Esophagus muscularis mucosa (tissue), 4 donors: ENCODE measurements around the gene CNIH2. TPM values are rescaled to one million over a fixed set of nuclear protein-coding genes. Genes with fewer than 3 reads are reported as not detected.
"Not testable (repeated sequence)": the region's sequence is repeated elsewhere in the genome, so short reads cannot be mapped to it uniquely, and the experiment has no call there.

Experiments used
- DNase-seq: peaks from one replicate; pipeline ENCODE4 v3.0.0-alpha.2; 2017; ENCODE audit errors: extremely low spot score
- H3K27ac ChIP-seq, 4 donors: fragments of 200-600 bp; sonication (generic); replicated peaks in 1 of 4; 1 replicate in 3 of 4; 2 replicates in 1 of 4; pipeline ENCODE4 v1.5.1; 2016 to 2019; ENCODE audit warnings: mild to moderate bottlenecking in 1 of 4
- H3K27me3 ChIP-seq, 4 donors: fragments of 200-600 bp; sonication (generic); one replicate each; pipeline versions ENCODE4 v1.5.1 to v1.6.0; 2016 to 2019
- H3K36me3 ChIP-seq, 4 donors: fragments of 200-600 bp; sonication (generic); one replicate each; pipeline ENCODE4 v1.5.1; 2016 to 2019
- H3K4me1 ChIP-seq, 4 donors: fragments of 200-600 bp; sonication (generic); one replicate each; pipeline ENCODE4 v1.5.1; 2016 to 2019
- H3K4me3 ChIP-seq, 4 donors: fragments of 200-600 bp; sonication (generic); 1 replicate in 2 of 4; 2 replicates in 2 of 4; pipeline ENCODE4 v1.5.1; 2016 to 2019; ENCODE audit warnings: mild to moderate bottlenecking in 4 of 4, moderate library complexity in 1 of 4
- H3K9me3 ChIP-seq, 4 donors: fragments of 200-600 bp; sonication (generic); 1 replicate in 3 of 4; 2 replicates in 1 of 4; pipeline ENCODE4 v1.5.1; 2016 to 2019
- EP300 ChIP-seq: sonication (generic); formaldehyde crosslinking; IDR thresholded peaks from one replicate; pipeline ENCODE4 v1.6.1; 2017; ENCODE audit warnings: antibody characterized with exemption
- POLR2A ChIP-seq: fragments of 450-650 bp; IDR thresholded peaks from one replicate; pipeline ENCODE4 v1.6.1; 2017; ENCODE audit warnings: antibody characterized with exemption, moderate library complexity, mild to moderate bottlenecking, low read depth
- POLR2AphosphoS5 ChIP-seq, 2 donors: sonication (generic); formaldehyde crosslinking; IDR thresholded peaks; one replicate each; pipeline ENCODE4 v1.6.1; 2017; ENCODE audit warnings: antibody characterized with exemption in 2 of 2
- WGBS: methylation state at CpG from one replicate; pipeline ENCODE4 v1.1.5; 2018; 5-methylcytosine and 5-hydroxymethylcytosine counted together
- intact Hi-C: fragments of 100-400 bp; cut with DNase I; formaldehyde crosslinking; loops from one replicate; pipeline ENCODE4 v1.15.1; 2023
- total RNA-seq, 4 donors: library from RNA; depleted of rRNA; stranded (reverse); fragments of >200 nt; gene quantifications; one replicate each; pipeline versions ENCODE4 v1.1.0 to v1.2.1, GENCODE V29; 2016
- TF ChIP-seq, protein P1 (sequence below), 3 experiments: fragments of 200-600 bp in 2 of 3; fragments of 450-650 bp in 1 of 3; sonication (generic) in 2 of 3; IDR thresholded peaks; one replicate each; pipeline ENCODE4 v1.5.1; 2017 to 2019; ENCODE audit warnings: antibody characterized with exemption in 3 of 3, mild to moderate bottlenecking in 2 of 3, moderate library complexity in 1 of 3

CNIH2 gene
- total RNA-seq, 4 donors from 2014 or later, result 0.40 TPM; not detected in 3

DNA sequence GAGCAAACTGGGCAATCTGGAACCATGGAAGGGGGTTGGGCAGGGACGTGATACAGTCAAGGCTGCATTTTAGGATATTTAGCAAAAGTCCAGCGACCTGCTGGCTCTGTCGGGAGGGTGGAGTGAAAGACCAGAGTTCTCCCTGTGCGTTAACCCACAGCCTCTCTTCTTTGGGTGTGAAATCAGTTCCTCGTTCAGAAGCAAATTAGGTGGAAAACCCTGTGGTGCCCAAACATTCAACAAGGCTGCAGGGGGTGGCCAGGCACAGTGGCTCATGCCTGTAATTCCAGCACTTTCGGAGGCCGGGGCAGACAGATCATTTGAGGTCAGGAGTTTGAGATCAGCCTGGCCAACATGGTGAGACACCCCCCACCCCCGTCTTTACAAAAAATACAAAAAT lies 19.6 kb downstream of the CNIH2 start:
- Histone ChIP-seq H3K36me3 (no peaks in the 10 kb centered on the region), H3K4me3 (no peak overlapping the region), H3K9me3 (no peaks in the 10 kb centered on the region), H3K27ac (no peak overlapping the region), H3K27me3 (peaks cover 0 to 56% (median 11%) of the 10 kb centered on the region in 4 donors), H3K4me1 (peaks cover 0 to 2% (median 0%) of the 10 kb centered on the region in 4 donors)
- intact Hi-C loops, result no loop called here
- WGBS, result 60% methylated on average over 8 of the region's 8 CpGs
- TF ChIP-seq, protein P1, sequence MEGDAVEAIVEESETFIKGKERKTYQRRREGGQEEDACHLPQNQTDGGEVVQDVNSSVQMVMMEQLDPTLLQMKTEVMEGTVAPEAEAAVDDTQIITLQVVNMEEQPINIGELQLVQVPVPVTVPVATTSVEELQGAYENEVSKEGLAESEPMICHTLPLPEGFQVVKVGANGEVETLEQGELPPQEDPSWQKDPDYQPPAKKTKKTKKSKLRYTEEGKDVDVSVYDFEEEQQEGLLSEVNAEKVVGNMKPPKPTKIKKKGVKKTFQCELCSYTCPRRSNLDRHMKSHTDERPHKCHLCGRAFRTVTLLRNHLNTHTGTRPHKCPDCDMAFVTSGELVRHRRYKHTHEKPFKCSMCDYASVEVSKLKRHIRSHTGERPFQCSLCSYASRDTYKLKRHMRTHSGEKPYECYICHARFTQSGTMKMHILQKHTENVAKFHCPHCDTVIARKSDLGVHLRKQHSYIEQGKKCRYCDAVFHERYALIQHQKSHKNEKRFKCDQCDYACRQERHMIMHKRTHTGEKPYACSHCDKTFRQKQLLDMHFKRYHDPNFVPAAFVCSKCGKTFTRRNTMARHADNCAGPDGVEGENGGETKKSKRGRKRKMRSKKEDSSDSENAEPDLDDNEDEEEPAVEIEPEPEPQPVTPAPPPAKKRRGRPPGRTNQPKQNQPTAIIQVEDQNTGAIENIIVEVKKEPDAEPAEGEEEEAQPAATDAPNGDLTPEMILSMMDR (IDR thresholded peaks at IDR 0.05), result no peak
- no peak for TF ChIP-seq POLR2AphosphoS5 (IDR thresholded peaks at IDR 0.05)
- TF ChIP-seq EP300, result no peak
- no peak for TF ChIP-seq POLR2A
- DNase-seq, result no peak

DNA sequence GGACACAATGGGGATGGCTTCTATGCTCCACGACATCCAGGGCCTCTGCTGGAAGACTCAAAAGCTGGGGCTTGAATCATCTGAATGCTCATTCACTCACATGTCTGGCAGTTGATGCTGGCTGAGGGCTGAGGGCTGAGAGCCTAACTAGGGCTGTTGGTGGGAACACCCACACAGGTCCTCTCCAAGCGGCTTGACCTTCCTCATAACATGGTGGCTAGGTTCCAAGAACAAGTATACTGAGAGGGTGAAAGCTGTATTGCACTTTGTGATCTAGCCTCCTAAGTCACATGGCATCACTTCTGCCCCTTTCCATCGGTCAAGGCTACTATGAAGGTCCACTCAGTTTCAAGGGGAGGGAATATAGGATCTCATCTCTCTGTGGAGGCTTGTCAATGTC lies 21.2 kb downstream of the CNIH2 start:
- TF ChIP-seq POLR2AphosphoS5 (IDR thresholded peaks at IDR 0.05), result no peak
- TF ChIP-seq POLR2A, result no peak
- TF ChIP-seq EP300, result no peak
- TF ChIP-seq, protein P1 (IDR thresholded peaks at IDR 0.05), result no peak
- H3K27me3 ChIP-seq, result peaks cover 0 to 40% (median 0%) of the 10 kb centered on the region in 4 donors
- 63% methylated on average over 3 of the region's 3 CpGs for WGBS
- no peaks in the 10 kb centered on the region for H3K4me1 ChIP-seq
- no peak overlapping the region for H3K4me3 ChIP-seq
- no peaks in the 10 kb centered on the region for H3K36me3 ChIP-seq
- no peaks in the 10 kb centered on the region for H3K9me3 ChIP-seq
- DNase-seq, result no peak
- H3K27ac ChIP-seq, result no peak overlapping the region
- intact Hi-C loops, result no loop called here

DNA sequence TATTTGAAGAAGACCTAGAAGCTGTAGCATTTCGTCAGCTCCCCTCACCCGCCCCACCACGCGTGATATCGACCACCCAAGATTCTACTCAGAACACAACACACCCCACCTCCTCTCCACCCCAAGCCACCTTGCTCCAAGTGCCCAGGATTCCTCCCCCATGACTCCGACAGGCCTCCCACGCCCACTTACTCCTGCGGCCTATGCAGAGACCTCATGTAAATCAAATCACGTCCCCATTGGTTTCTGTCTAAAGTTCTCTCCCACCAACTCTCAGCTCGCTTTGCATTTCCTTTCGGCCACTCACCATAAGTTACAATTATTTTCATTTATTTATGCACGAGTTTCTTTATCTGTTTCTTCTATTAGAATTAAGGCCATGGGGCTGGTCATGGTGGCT lies 24.7 kb downstream of the CNIH2 start:
- Histone ChIP-seq H3K27ac (no peak overlapping the region), H3K36me3 (no peaks in the 10 kb centered on the region), H3K4me3 (no peak overlapping the region), H3K9me3 (no peaks in the 10 kb centered on the region), H3K27me3 (peaks cover 0 to 7% (median 0%) of the 10 kb centered on the region in 4 donors), H3K4me1 (no peaks in the 10 kb centered on the region)
- no peak for DNase-seq
- TF ChIP-seq, protein P1 (IDR thresholded peaks at IDR 0.05), result no peak
- no peak for TF ChIP-seq EP300
- TF ChIP-seq POLR2A, result no peak
- TF ChIP-seq POLR2AphosphoS5 (IDR thresholded peaks at IDR 0.05), result no peak
- 82% methylated on average over 12 of the region's 12 CpGs for WGBS
- intact Hi-C loops, result no loop called here

DNA sequence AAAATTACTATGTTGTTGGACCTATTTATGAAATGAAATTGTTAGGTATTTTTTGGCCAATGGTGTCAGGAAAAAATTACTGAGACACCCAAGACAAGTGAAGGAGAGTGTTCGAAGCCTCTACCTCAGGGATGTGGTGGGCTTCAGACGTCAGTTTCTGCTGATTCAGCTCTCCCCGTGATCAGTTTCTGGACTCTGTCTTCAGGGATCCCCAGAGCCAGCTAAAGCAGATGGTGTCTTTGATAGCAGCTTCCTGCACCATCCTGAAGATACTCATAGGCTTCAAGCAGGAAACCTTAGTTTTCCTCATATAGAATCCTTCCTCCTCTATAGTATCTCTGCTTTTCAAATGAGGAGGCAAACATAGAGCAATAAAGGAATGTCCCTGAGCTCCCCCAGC lies 31.5 kb downstream of the CNIH2 start:
- Histone ChIP-seq H3K4me3 (no peak overlapping the region), H3K4me1 (peaks cover 16 to 31% (median 24%) of the 10 kb centered on the region in 4 donors), H3K27ac (no peak overlapping the region), H3K27me3 (no peaks in the 10 kb centered on the region), H3K36me3 (no peaks in the 10 kb centered on the region), H3K9me3 (no peaks in the 10 kb centered on the region)
- TF ChIP-seq POLR2AphosphoS5 (IDR thresholded peaks at IDR 0.05) (no peak), POLR2A (no peak), EP300 (no peak)
- TF ChIP-seq, protein P1 (IDR thresholded peaks at IDR 0.05), result no peak
- no peak for DNase-seq
- 42% methylated on average over 3 of the region's 3 CpGs for WGBS
- intact Hi-C loops, result no loop called here

DNA sequence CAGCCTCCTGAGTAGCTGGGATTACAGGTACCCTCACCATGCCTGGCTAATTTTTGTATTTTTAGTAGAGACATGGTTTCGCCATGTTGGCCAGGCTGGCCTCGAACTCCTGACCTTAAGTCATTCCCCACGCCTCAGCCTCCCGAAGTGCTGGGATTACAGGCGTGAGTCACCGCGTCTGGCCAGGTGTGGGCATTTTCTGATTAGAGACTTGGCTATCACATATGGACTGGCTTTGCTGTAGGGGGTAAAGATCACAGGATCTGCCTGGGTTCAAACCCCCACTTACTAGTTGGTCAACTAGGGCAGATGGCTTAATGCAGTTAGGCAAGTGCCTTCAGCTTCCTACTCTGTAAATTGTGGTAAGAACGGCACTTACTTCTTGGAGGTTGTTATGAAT lies 32.3 kb downstream of the CNIH2 start:
- no peak for DNase-seq
- intact Hi-C loops, result loop anchor here (2.0 to 5.0 kb wide), 2 partner anchors 18 to 77 kb away; no protein-coding TSS in a partner anchor
- no peaks in the 10 kb centered on the region for H3K9me3 ChIP-seq
- H3K27me3 ChIP-seq, result no peaks in the 10 kb centered on the region
- H3K36me3 ChIP-seq, result no peaks in the 10 kb centered on the region
- WGBS, result 88% methylated on average over 8 of the region's 8 CpGs
- H3K4me3 ChIP-seq, result no peak overlapping the region
- no peak overlapping the region for H3K27ac ChIP-seq
- peaks cover 18 to 39% (median 32%) of the 10 kb centered on the region in 4 donors for H3K4me1 ChIP-seq
- TF ChIP-seq POLR2A (no peak), POLR2AphosphoS5 (IDR thresholded peaks at IDR 0.05) (no peak), EP300 (no peak)
- TF ChIP-seq, protein P1 (IDR thresholded peaks at IDR 0.05), result no peak

DNA sequence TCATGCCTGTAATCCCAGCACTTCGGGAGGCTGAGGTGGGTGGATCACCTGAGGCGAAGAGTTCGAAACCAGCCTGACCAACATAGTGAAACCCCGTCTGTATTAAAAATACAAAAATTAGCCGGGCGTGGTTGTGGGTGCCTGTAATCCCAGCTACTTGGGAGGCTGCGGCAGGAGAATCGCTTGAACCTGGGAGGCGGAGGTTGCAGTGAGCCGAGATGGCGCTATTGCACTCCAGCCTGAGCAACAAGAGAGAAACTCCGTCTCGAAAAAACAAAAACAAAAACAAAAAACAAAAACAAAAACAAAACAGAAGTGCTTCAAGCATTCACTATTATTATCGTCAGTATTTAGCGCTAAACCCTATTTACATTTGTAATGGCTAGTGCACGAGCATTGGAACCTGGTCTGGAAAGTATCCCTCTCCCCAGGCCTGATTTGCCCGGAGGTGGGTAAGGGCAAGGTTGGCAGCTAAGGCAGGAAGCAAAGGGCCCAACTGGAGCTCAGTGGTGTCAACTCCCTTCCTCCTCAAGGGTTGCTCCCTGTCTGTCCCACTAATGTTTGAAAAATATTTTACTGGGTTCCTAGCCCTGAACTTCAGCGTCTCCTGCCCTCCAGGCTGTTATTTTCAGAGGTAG lies 32.9 kb downstream of the CNIH2 start:
- H3K27ac ChIP-seq, result peak overlapping the region in 3 of 4 donors; percentile 83 to 95 (median 89)
- H3K27me3 ChIP-seq, H3K36me3 ChIP-seq, DNase-seq, H3K4me3 ChIP-seq, H3K9me3 ChIP-seq: not testable (repeated sequence)
- intact Hi-C loops, result loop anchor here (2.0 to 5.0 kb wide), 2 partner anchors 18 to 76 kb away; no protein-coding TSS in a partner anchor
- 86% methylated on average over 18 of the region's 18 CpGs for WGBS
- peaks cover 19 to 45% (median 38%) of the 10 kb centered on the region in 4 donors for H3K4me1 ChIP-seq
